ENCODE results near the gene KDSR.

- TF ChIP-seq, protein P1, sequence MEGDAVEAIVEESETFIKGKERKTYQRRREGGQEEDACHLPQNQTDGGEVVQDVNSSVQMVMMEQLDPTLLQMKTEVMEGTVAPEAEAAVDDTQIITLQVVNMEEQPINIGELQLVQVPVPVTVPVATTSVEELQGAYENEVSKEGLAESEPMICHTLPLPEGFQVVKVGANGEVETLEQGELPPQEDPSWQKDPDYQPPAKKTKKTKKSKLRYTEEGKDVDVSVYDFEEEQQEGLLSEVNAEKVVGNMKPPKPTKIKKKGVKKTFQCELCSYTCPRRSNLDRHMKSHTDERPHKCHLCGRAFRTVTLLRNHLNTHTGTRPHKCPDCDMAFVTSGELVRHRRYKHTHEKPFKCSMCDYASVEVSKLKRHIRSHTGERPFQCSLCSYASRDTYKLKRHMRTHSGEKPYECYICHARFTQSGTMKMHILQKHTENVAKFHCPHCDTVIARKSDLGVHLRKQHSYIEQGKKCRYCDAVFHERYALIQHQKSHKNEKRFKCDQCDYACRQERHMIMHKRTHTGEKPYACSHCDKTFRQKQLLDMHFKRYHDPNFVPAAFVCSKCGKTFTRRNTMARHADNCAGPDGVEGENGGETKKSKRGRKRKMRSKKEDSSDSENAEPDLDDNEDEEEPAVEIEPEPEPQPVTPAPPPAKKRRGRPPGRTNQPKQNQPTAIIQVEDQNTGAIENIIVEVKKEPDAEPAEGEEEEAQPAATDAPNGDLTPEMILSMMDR (IDR thresholded peaks at IDR 0.05; ENCODE audit: poor library complexity, severe bottlenecking) = no peak
- no peak for TF ChIP-seq MXI1 (conservative IDR thresholded peaks at IDR 0.05; ENCODE audit: poor library complexity, severe bottlenecking)
- TF ChIP-seq RAD21 (conservative IDR thresholded peaks at IDR 0.05) = no peak
- TF ChIP-seq EZH2 (IDR thresholded peaks at IDR 0.05; ENCODE audit: borderline replicate concordance, insufficient read depth, low read length, poor library complexity, severe bottlenecking) = no peak
- no peak for TF ChIP-seq EP300 (conservative IDR thresholded peaks at IDR 0.05; ENCODE audit: poor library complexity, severe bottlenecking)
- no peak for TF ChIP-seq TAF1 (IDR thresholded peaks at IDR 0.05; ENCODE audit: low read depth)
- no peak for TF ChIP-seq REST (IDR thresholded peaks at IDR 0.05; ENCODE audit: borderline replicate concordance)
- TF ChIP-seq POLR2AphosphoS5 (IDR thresholded peaks at IDR 0.05) = no peak
Observed at GRCh38 chr18:63409301-63409700, 42.3 kb upstream of the KDSR start.
